Measurements from ENCODE around the gene TFAP2B.

Gene TFAP2B

DNA sequence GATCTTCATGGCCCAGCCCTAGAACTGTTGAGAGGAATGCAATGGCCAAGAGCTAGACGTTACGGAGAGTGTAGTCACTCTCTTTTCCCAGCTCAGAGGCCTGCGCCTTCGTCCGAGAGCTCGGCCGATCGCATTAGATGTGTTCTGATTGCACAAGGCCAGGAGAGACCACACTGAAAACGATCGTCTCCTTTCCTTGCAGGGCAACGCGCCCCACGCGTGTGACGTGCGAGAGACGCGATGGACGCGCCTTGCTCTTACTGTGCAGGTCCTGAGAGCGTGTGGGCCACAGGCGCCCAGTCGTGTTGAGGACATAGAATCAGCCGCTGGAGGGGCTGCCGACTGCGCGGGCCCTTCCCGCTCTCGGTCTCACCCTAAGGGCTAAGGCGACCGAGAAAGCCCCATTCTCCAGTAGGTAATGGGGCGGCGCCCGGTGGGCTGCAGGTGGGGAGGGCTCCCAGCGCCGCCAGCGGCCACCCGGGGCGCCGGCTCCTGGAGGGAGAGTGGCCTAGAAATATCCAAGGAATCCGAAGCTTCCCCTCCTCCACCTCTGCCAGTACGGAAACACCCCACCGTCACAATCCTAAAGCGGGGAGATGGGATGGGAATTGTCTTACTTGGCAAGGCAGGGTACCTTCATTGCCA is 26.9 kb downstream of the TFAP2B start:
- TF ChIP-seq, protein P1, sequence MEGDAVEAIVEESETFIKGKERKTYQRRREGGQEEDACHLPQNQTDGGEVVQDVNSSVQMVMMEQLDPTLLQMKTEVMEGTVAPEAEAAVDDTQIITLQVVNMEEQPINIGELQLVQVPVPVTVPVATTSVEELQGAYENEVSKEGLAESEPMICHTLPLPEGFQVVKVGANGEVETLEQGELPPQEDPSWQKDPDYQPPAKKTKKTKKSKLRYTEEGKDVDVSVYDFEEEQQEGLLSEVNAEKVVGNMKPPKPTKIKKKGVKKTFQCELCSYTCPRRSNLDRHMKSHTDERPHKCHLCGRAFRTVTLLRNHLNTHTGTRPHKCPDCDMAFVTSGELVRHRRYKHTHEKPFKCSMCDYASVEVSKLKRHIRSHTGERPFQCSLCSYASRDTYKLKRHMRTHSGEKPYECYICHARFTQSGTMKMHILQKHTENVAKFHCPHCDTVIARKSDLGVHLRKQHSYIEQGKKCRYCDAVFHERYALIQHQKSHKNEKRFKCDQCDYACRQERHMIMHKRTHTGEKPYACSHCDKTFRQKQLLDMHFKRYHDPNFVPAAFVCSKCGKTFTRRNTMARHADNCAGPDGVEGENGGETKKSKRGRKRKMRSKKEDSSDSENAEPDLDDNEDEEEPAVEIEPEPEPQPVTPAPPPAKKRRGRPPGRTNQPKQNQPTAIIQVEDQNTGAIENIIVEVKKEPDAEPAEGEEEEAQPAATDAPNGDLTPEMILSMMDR (IDR thresholded peaks at IDR 0.05; ENCODE audit: borderline replicate concordance, control extremely low read depth, extremely low read depth, insufficient read depth, missing control alignments), result no peak
- DNase-seq (ENCODE audit: low spot score), result no peak
- in situ Hi-C loops (cut with MboI; ENCODE audit: low sequenced_read_pairs, unreplicated experiment), result no loop called here

DNA sequence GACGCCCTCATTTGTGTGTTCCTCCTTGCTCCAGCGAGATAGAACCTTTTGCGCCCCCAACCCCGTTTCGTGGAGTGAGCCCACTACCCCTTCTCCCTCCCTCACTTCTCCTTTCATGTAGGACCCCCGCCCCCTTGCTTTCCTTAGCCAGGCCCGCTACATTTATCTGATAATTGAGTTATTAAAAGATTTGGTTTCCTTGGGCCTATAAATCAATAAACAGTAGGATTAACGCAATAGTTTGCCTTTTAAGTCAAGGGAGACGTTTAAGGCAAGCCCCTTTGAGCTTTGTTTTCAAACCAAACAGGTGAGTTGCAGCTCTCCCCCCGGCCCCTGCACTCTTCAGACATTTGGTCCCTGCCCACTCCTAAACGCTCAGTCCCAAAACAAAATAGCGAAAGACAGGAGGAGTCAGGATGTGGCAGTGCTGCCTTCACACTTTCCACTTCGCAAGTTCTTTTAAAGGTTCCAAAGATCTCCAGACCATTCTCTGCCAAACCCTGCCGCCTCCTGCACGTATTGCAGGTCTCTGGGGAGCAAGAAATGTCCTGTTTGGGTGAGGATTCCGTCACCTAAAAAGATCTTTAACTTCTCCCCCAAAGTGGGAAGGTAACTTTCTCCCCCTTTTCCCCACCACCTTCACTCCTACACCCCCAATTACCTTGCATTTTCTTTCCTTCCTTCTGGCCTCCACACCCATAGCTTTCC is 27.6 kb downstream of the TFAP2B start:
- no peak for DNase-seq (ENCODE audit: low spot score)
- in situ Hi-C loops (cut with MboI; ENCODE audit: low sequenced_read_pairs, unreplicated experiment), result no loop called here
- TF ChIP-seq, protein P1 (IDR thresholded peaks at IDR 0.05; ENCODE audit: borderline replicate concordance, control extremely low read depth, extremely low read depth, insufficient read depth, missing control alignments), result no peak

DNA sequence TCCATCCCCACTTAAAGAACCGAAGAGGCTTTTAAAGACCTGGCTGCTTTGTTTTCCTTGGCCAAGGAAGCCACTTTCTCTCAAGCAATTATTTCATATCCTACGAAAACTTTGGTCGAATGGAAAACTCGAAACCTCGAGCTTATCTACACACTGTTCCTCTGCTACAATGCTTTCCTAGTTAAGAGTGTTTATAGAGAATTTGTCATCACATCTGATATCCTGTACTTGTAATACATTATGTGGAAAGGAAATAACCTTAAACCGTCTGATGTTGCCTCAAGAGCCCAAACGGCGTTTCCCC is 28.1 kb downstream of the TFAP2B start:
- TF ChIP-seq, protein P1 (IDR thresholded peaks at IDR 0.05; ENCODE audit: borderline replicate concordance, control extremely low read depth, extremely low read depth, insufficient read depth, missing control alignments), result no peak
- in situ Hi-C loops (cut with MboI; ENCODE audit: low sequenced_read_pairs, unreplicated experiment), result no loop called here
- no peak for DNase-seq (ENCODE audit: low spot score)

DNA sequence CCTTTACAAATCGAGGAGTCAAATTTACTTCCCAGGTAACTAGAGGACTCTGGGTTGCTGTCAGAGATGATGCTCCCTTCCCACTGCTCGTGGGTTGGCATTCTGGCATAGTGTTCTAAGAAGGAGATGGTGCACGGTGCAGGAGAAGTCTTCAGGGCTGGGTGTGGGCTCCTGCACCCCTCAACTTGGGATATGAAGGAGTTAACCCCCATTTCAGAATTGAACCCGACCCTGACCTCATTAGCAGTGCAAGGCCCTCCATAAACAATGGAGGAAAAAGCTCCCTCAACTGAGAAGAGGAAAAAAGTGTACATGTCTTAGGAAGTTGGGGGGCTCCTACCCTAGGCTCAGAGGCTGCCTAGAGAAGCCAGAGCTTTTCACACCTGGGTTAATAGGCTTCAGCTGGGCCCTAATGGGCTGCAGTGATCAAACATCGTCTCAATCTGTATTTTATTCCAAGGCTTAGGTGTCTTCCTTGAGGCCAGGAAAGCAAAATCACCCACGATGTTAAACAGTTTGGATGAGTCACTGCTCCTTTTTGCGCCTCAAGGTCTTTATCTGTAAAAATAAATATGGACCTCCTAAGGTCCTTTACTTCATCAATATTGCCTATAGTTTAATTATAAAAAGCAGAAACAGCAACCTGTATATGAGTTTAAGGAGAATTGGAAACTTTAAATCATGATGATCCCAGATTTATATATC is 29.4 kb downstream of the TFAP2B start:
- TF ChIP-seq, protein P1 (IDR thresholded peaks at IDR 0.05; ENCODE audit: borderline replicate concordance, control extremely low read depth, extremely low read depth, insufficient read depth, missing control alignments), result no peak
- no peak for DNase-seq (ENCODE audit: low spot score)
- in situ Hi-C loops (cut with MboI; ENCODE audit: low sequenced_read_pairs, unreplicated experiment), result no loop called here

DNA sequence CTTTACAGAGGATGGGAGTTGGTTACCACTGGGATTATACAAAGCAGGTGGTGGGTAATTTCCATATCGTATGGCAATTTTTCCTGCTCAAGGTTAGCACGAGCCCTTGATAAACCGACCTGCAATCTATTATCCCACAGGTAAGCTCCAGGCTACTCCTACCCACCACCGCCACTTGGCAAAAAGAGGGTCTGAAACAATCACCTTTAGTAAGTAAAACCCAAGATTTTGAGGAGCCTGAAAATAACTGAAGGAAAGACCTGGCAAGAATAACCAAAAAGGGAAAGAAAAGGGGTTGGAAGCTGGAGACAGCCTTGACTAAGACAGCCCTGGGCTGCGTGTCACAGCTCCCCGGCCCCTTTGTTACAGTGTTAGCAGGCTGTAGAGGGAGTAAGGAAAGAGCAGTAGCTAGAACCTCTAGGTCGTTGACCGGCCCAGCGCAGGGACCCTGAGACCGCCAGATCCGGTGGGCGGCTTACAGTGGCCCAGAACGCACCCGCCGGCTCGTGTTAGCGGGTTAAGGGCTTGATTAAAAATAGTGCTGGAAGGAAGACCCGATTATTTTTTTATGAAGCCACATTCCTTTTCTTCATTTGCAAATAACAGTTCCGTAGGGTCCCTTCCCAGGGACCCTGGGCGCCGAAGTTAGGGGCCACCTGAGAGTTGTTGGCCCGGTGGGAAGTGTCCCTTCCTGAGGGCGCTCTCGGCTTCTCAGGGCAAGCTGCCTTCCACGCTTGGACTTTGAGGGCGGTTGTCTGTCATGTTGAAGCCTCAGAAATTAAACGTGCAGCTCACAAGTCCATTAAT is 30.5 kb downstream of the TFAP2B start:
- DNase-seq (ENCODE audit: low spot score), result no peak
- TF ChIP-seq, protein P1 (IDR thresholded peaks at IDR 0.05; ENCODE audit: borderline replicate concordance, control extremely low read depth, extremely low read depth, insufficient read depth, missing control alignments), result no peak
- in situ Hi-C loops (cut with MboI; ENCODE audit: low sequenced_read_pairs, unreplicated experiment), result no loop called here

DNA sequence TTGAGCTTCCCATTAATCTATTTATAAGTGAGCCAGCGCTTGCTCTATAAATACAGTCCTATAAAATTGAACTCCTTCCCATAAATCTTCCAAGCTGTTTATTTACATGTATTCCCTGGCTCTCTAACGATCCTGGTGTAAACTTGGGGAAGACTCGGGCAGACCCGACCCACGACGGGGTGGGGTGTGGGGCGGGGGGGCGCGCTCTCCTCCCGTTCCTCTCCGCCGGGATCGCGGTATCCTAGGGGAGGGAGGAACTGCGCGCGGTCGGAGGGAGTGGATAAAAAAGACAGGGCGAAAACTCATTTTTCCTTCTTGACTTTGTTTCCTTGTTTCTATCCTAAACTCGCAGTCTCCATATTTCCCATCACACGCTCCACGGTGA is 31.1 kb downstream of the TFAP2B start:
- TF ChIP-seq, protein P1 (IDR thresholded peaks at IDR 0.05; ENCODE audit: borderline replicate concordance, control extremely low read depth, extremely low read depth, insufficient read depth, missing control alignments), result no peak
- no peak for DNase-seq (ENCODE audit: low spot score)
- in situ Hi-C loops (cut with MboI; ENCODE audit: low sequenced_read_pairs, unreplicated experiment), result no loop called here
